CD14-positive monocyte (primary cell): ENCODE results near the gene KCNK3. TPM values are rescaled to one million over a fixed set of nuclear protein-coding genes. Genes with fewer than 3 reads are reported as not detected.

ENCODE experiments used
- DNase-seq, 3 donors: peaks; one replicate each; pipeline ENCODE4 v3.0.0-alpha.2; 2011 to 2022
- H2AFZ ChIP-seq: 2 replicates; pipeline ENCODE4 v1.6.0; 2012; ENCODE audit warnings: mild to moderate bottlenecking, low read depth, low read length, inconsistent platforms; ENCODE audit not compliant: insufficient read depth, poor library complexity, severe bottlenecking
- H3K27ac ChIP-seq, 2 donors: 1 replicate in 1 of 2; 2 replicates in 1 of 2; pipeline ENCODE4 v1.5.1; 2012 to 2013; ENCODE audit warnings: low read length in 2 of 2, control low read depth in 1 of 2, inconsistent platforms in 1 of 2, low read depth in 1 of 2, mild to moderate bottlenecking in 1 of 2
- H3K27me3 ChIP-seq, 2 donors: one replicate each; pipeline versions ENCODE4 v1.6.0 to v1.6.1; 2011 to 2013; ENCODE audit warnings: low read length in 2 of 2; ENCODE audit not compliant: control insufficient read depth in 2 of 2, insufficient read depth in 2 of 2
- H3K36me3 ChIP-seq, 2 donors: replicated peaks in 1 of 2; 1 replicate in 1 of 2; 2 replicates in 1 of 2; pipeline versions ENCODE4 v1.5.1 to v1.6.1; 2012 to 2013; ENCODE audit warnings: low read length in 2 of 2, control low read depth in 1 of 2, inconsistent platforms in 1 of 2, mild to moderate bottlenecking in 1 of 2; ENCODE audit not compliant: insufficient read depth in 2 of 2, control insufficient read depth in 1 of 2
- H3K4me1 ChIP-seq, 2 donors: 1 replicate in 1 of 2; 2 replicates in 1 of 2; pipeline versions ENCODE4 v1.5.1 to v1.6.1; 2012 to 2013; ENCODE audit warnings: low read length in 2 of 2, control low read depth in 1 of 2, inconsistent platforms in 1 of 2, mild to moderate bottlenecking in 1 of 2, moderate library complexity in 1 of 2; ENCODE audit not compliant: insufficient read depth in 2 of 2, control insufficient read depth in 1 of 2
- H3K4me2 ChIP-seq: replicated peaks from 2 replicates; pipeline ENCODE3; 2012; ENCODE audit warnings: low read length, moderate library complexity, mild to moderate bottlenecking; ENCODE audit not compliant: poor library complexity, severe bottlenecking; ENCODE audit errors: extremely low read depth
- H3K4me3 ChIP-seq, 3 experiments: fragments of 200-600 bp in 1 of 3; sonication (generic) in 1 of 3; replicated peaks in 1 of 3; 1 replicate in 2 of 3; 2 replicates in 1 of 3; pipeline ENCODE4 v1.5.1; 2011 to 2013; ENCODE audit warnings: low read length in 3 of 3, mild to moderate bottlenecking in 3 of 3, control low read depth in 2 of 3, low read depth in 2 of 3, inconsistent platforms in 1 of 3, moderate library complexity in 1 of 3
- H3K79me2 ChIP-seq: 2 replicates; pipeline ENCODE4 v1.6.0; 2012; ENCODE audit warnings: mild to moderate bottlenecking, control low read depth, inconsistent platforms, low read length, moderate library complexity; ENCODE audit not compliant: insufficient read depth
- H3K9ac ChIP-seq: 2 replicates; pipeline ENCODE4 v1.6.0; 2017; ENCODE audit warnings: low read length, mild to moderate bottlenecking; ENCODE audit not compliant: insufficient read depth, poor library complexity, severe bottlenecking
- H3K9me3 ChIP-seq, 2 donors: replicated peaks in 1 of 2; 1 replicate in 1 of 2; 2 replicates in 1 of 2; pipeline versions ENCODE4 v1.5.1 to v1.6.1; 2012 to 2013; ENCODE audit warnings: low read length in 2 of 2, control low read depth in 1 of 2; ENCODE audit not compliant: control insufficient read depth in 1 of 2, insufficient read depth in 1 of 2
- H4K20me1 ChIP-seq: 2 replicates; pipeline ENCODE4 v1.6.0; 2012; ENCODE audit warnings: mild to moderate bottlenecking, low read length, control low read depth, moderate library complexity; ENCODE audit not compliant: insufficient read depth
- H3K27ac Mint-ChIP-seq, 7 donors: one replicate each; pipeline ENCODE4 v1.8.0; 2020; ENCODE audit warnings: mild to moderate bottlenecking in 7 of 7, mixed read lengths in 7 of 7, moderate library complexity in 6 of 7, inconsistent platforms in 2 of 7
- H3K27me3 Mint-ChIP-seq, 3 donors: one replicate each; pipeline ENCODE4 v1.8.0; 2021 to 2022; ENCODE audit warnings: low read depth in 3 of 3, mild to moderate bottlenecking in 3 of 3, mixed read lengths in 3 of 3, moderate library complexity in 3 of 3, inconsistent platforms in 1 of 3
- H3K36me3 Mint-ChIP-seq, 2 donors: one replicate each; pipeline ENCODE4 v1.8.0; 2020; ENCODE audit warnings: mixed read lengths in 2 of 2, inconsistent platforms in 1 of 2, mild to moderate bottlenecking in 1 of 2
- H3K4me1 Mint-ChIP-seq: one replicate; pipeline ENCODE4 v1.8.0; 2020; ENCODE audit warnings: mild to moderate bottlenecking, mixed read lengths
- H3K4me3 Mint-ChIP-seq, 2 donors: one replicate each; pipeline ENCODE4 v1.8.0; 2020; ENCODE audit warnings: mild to moderate bottlenecking in 2 of 2, mixed read lengths in 2 of 2, moderate library complexity in 1 of 2
- H3K9me3 Mint-ChIP-seq, 7 donors: one replicate each; pipeline ENCODE4 v1.8.0; 2020 to 2022; ENCODE audit warnings: mixed read lengths in 7 of 7, mild to moderate bottlenecking in 6 of 7, moderate library complexity in 6 of 7, inconsistent platforms in 2 of 7
- CTCF ChIP-seq: fragments of 200-600 bp; IDR thresholded peaks from one replicate; pipeline ENCODE4 v1.8.0; 2022; ENCODE audit warnings: antibody characterized with exemption, mild to moderate bottlenecking
- WGBS: methylation state at CpG from one replicate; pipeline ENCODE4 v1.1.5; 2013; ENCODE audit warnings: missing lambda C conversion rate; ENCODE audit not compliant: insufficient coverage; 5-methylcytosine and 5-hydroxymethylcytosine counted together
- intact Hi-C, 2 donors: fragments of 100-400 bp; cut with micrococcal nuclease; formaldehyde crosslinking; loops; one replicate each; pipeline versions ENCODE4 v1.15.0 to v1.15.1; 2023
- polyA plus RNA-seq, 3 donors: library from polyadenylated mRNA; depleted of rRNA in 1 of 3; unstranded in 2 of 3; stranded (reverse) in 1 of 3; fragments of 300-500 nt in 2 of 3; fragments of >200 nt in 1 of 3; fragmentation: Illumina TruSeq in 2 of 3; gene quantifications; 1 replicate in 2 of 3; 2 replicates in 1 of 3; pipeline ENCODE4 v1.2.3, GENCODE V29; 2012 to 2021

KCNK3 gene
- polyA plus RNA-seq, 3 donors: not detected

- no peaks in the 10 kb centered on the region for H3K36me3 ChIP-seq
- H3K4me3 ChIP-seq: no peak overlapping the region
- H3K27me3 ChIP-seq: no peaks in the 10 kb centered on the region
- H3K9me3 ChIP-seq: no peaks in the 10 kb centered on the region
- no peak overlapping the region for H3K27ac ChIP-seq
- intact Hi-C loops: no loop called here
- no peak overlapping the region for H2AFZ ChIP-seq
- no peaks in the 10 kb centered on the region for H3K4me1 Mint-ChIP-seq
- no peaks in the 10 kb centered on the region for H3K4me1 ChIP-seq
- H3K4me2 ChIP-seq: no peak overlapping the region
- WGBS: 89% methylated on average over 6 of the region's 7 CpGs
- no peaks in the 10 kb centered on the region for H3K79me2 ChIP-seq
- peaks cover 0 to 19% (median 6%) of the 10 kb centered on the region in 3 donors for H3K27me3 Mint-ChIP-seq
- no peaks in the 10 kb centered on the region for H3K9me3 Mint-ChIP-seq
- H3K4me3 Mint-ChIP-seq: no peak overlapping the region
- H3K27ac Mint-ChIP-seq: no peak overlapping the region
- H4K20me1 ChIP-seq: no peaks in the 10 kb centered on the region
- TF ChIP-seq CTCF: no peak
- H3K9ac ChIP-seq: no peak overlapping the region
- H3K36me3 Mint-ChIP-seq: no peaks in the 10 kb centered on the region
- DNase-seq: no peak
Measured at GRCh38 chr2:26704441-26704977, 12.0 kb downstream of the KCNK3 start.

GRCh38 chr2:26705126-26705525 lies 12.6 kb downstream of the KCNK3 start:
- Mint-ChIP-seq H3K4me1 (no peaks in the 10 kb centered on the region), H3K27ac (no peak overlapping the region), H3K4me3 (no peak overlapping the region), H3K36me3 (no peaks in the 10 kb centered on the region), H3K9me3 (no peaks in the 10 kb centered on the region), H3K27me3 (peaks cover 0 to 21% (median 5%) of the 10 kb centered on the region in 3 donors)
- intact Hi-C loops: no loop called here
- H3K36me3 ChIP-seq: no peaks in the 10 kb centered on the region
- H3K4me3 ChIP-seq: no peak overlapping the region
- H2AFZ ChIP-seq: no peak overlapping the region
- H3K27me3 ChIP-seq: no peaks in the 10 kb centered on the region
- no peak for TF ChIP-seq CTCF
- no peaks in the 10 kb centered on the region for H3K4me1 ChIP-seq
- no peak for DNase-seq
- H3K9ac ChIP-seq: no peak overlapping the region
- 100% methylated on average over 1 of the region's 5 CpGs for WGBS
- no peaks in the 10 kb centered on the region for H4K20me1 ChIP-seq
- H3K4me2 ChIP-seq: no peak overlapping the region
- no peaks in the 10 kb centered on the region for H3K79me2 ChIP-seq
- H3K9me3 ChIP-seq: no peaks in the 10 kb centered on the region
- no peak overlapping the region for H3K27ac ChIP-seq
